Naive thymus-derived CD8-positive, alpha-beta T cell (primary cell): ENCODE results near the gene BHLHE40. TPM values are rescaled to one million over a fixed set of nuclear protein-coding genes. Genes with fewer than 3 reads are reported as not detected.

Experiments
- ATAC-seq, 2 donors: fragments of 150-1000 bp; cut with Tn5 transposase in 1 of 2; sonication (Bioruptor Pico), chemical (Tn5 transposase) in 1 of 2; 1 replicate in 1 of 2; 2 replicates in 1 of 2; pipeline ENCODE4 v1.10.0; 2021; ENCODE audit warnings: mild to moderate bottlenecking in 2 of 2, moderate library complexity in 2 of 2
- POLR2A ChIA-PET: fragments of 350-600 bp; sonication (Branson Sonifier 250); formaldehyde crosslinking; loops from one replicate; lab custom pipeline; 2021; ENCODE audit warnings: antibody characterized with exemption; lab: Charles Lee
- DNase-seq, 10 donors: peaks; one replicate each; pipeline versions ENCODE4 v3.0.0 to v3.0.0-alpha.2; 2020 to 2022
- H3K27ac Mint-ChIP-seq, 10 donors: one replicate each; pipeline ENCODE4 v1.8.0; 2020 to 2022; ENCODE audit warnings: mild to moderate bottlenecking in 10 of 10, mixed read lengths in 10 of 10, moderate library complexity in 4 of 10, inconsistent platforms in 1 of 10
- H3K27me3 Mint-ChIP-seq, 5 donors: one replicate each; pipeline ENCODE4 v1.8.0; 2021 to 2022; ENCODE audit warnings: mixed read lengths in 5 of 5
- H3K36me3 Mint-ChIP-seq, 3 donors: one replicate each; pipeline ENCODE4 v1.8.0; 2020 to 2022; ENCODE audit warnings: mixed read lengths in 3 of 3, mild to moderate bottlenecking in 2 of 3, inconsistent platforms in 1 of 3
- H3K4me1 Mint-ChIP-seq, 4 donors: one replicate each; pipeline ENCODE4 v1.8.0; 2021 to 2022; ENCODE audit warnings: mixed read lengths in 4 of 4
- H3K4me3 Mint-ChIP-seq, 10 donors: one replicate each; pipeline ENCODE4 v1.8.0; 2020 to 2022; ENCODE audit warnings: mild to moderate bottlenecking in 10 of 10, mixed read lengths in 10 of 10, moderate library complexity in 6 of 10, inconsistent platforms in 1 of 10
- H3K9me3 Mint-ChIP-seq, 9 donors: one replicate each; pipeline ENCODE4 v1.8.0; 2020 to 2022; ENCODE audit warnings: mixed read lengths in 9 of 9, mild to moderate bottlenecking in 3 of 9, inconsistent platforms in 1 of 9, moderate library complexity in 1 of 9
- polyA plus RNA-seq, 3 donors: library from polyadenylated mRNA; unstranded; fragments of 300-500 nt; fragmentation: Illumina TruSeq; gene quantifications; one replicate each; pipeline ENCODE4 v1.2.3, GENCODE V29; 2021
- total RNA-seq, 8 experiments: library from RNA in 2 of 8; stranded (reverse) in 2 of 8; gene quantifications; one replicate each; pipeline ENCODE4 v1.2.3 and lab custom pipeline; 2021 to 2026

Gene BHLHE40
- total and polyA plus RNA-seq, 5 experiments from 2014 or later, result 1.1 to 10.0 (median 4.5) TPM

GRCh38 chr3:5009506-5010109, 30.4 kb downstream of the BHLHE40 start:
- H3K27ac Mint-ChIP-seq, result no peak overlapping the region

GRCh38 chr3:5010140-5010539, 30.9 kb downstream of the BHLHE40 start:
- ATAC-seq (no peak), DNase-seq (no peak)
- no peak overlapping the region for H3K27ac Mint-ChIP-seq
- peaks cover 9 to 79% (median 22%) of the 10 kb centered on the region in 4 donors for H3K4me1 Mint-ChIP-seq
- no peaks in the 10 kb centered on the region for H3K36me3 Mint-ChIP-seq
- no peak overlapping the region for H3K4me3 Mint-ChIP-seq
- H3K27me3 Mint-ChIP-seq, result peaks cover 1 to 34% (median 25%) of the 10 kb centered on the region in 5 donors
- H3K9me3 Mint-ChIP-seq, result no peaks in the 10 kb centered on the region
- POLR2A ChIA-PET, result no interaction called here

More at GRCh38 chr3:5009506-5010109, 30.4 kb downstream of the BHLHE40 start:
- POLR2A ChIA-PET, result no interaction called here
- Mint-ChIP-seq H3K36me3 (no peaks in the 10 kb centered on the region), H3K4me1 (peaks cover 8 to 77% (median 22%) of the 10 kb centered on the region in 4 donors), H3K9me3 (no peaks in the 10 kb centered on the region), H3K4me3 (no peak overlapping the region), H3K27me3 (peaks cover 1 to 30% (median 22%) of the 10 kb centered on the region in 5 donors)
- no peak for ATAC-seq
- DNase-seq, result no peak

- Mint-ChIP-seq H3K9me3 (no peaks in the 10 kb centered on the region), H3K27ac (peak overlapping the region in 2 of 10 donors; percentile 5 to 86), H3K27me3 (peaks cover 1 to 34% (median 24%) of the 10 kb centered on the region in 5 donors), H3K36me3 (no peaks in the 10 kb centered on the region), H3K4me3 (peak overlapping the region in 2 of 10 donors; percentile 50 to 59), H3K4me1 (peaks cover 7 to 83% (median 22%) of the 10 kb centered on the region in 4 donors)
- ATAC-seq, result no peak
- POLR2A ChIA-PET, result interaction anchor here (2.1 kb wide), 1 partner anchor 32 kb away, joined by 5 read pairs; the partner anchor contains the start of gene BHLHE40
- DNase-seq, result no peak
Observed at GRCh38 chr3:5010706-5011554, 31.7 kb downstream of the BHLHE40 start.

- Mint-ChIP-seq H3K36me3 (no peaks in the 10 kb centered on the region), H3K4me1 (peaks cover 9 to 86% (median 23%) of the 10 kb centered on the region in 4 donors), H3K9me3 (no peaks in the 10 kb centered on the region), H3K27me3 (peaks cover 1 to 41% (median 24%) of the 10 kb centered on the region in 5 donors), H3K27ac (peak overlapping the region in 6 of 10 donors; percentile 5 to 86 (median 57)), H3K4me3 (peak overlapping the region in 5 of 10 donors; percentile 4 to 59 (median 16))
- peak in 1 of 2 donors; percentile 62 for ATAC-seq
- POLR2A ChIA-PET, result interaction anchor here (2.1 kb wide), 1 partner anchor 33 kb away, joined by 5 read pairs; the partner anchor contains the start of gene BHLHE40
- peak in 1 of 10 donors; percentile 47 for DNase-seq
Observed at GRCh38 chr3:5011555-5012256, 32.5 kb downstream of the BHLHE40 start.

- no peaks in the 10 kb centered on the region for H3K9me3 Mint-ChIP-seq
- POLR2A ChIA-PET, result interaction anchor here (2.1 kb wide), 1 partner anchor 33 kb away, joined by 5 read pairs; the partner anchor contains the start of gene BHLHE40
- H3K4me1 Mint-ChIP-seq, result peaks cover 8 to 86% (median 21%) of the 10 kb centered on the region in 4 donors
- DNase-seq (no peak), ATAC-seq (no peak)
- H3K36me3 Mint-ChIP-seq, result no peaks in the 10 kb centered on the region
- peak overlapping the region in 4 of 10 donors; percentile 5 to 86 (median 59) for H3K27ac Mint-ChIP-seq
- H3K27me3 Mint-ChIP-seq, result peaks cover 0 to 44% (median 24%) of the 10 kb centered on the region in 5 donors
- H3K4me3 Mint-ChIP-seq, result peak overlapping the region in 1 of 10 donors; percentile 59
Observed at GRCh38 chr3:5012367-5012766, 33.1 kb downstream of the BHLHE40 start.

- DNase-seq (no peak), ATAC-seq (peak in 1 of 2 donors; percentile 28)
- Mint-ChIP-seq H3K9me3 (no peaks in the 10 kb centered on the region), H3K36me3 (no peaks in the 10 kb centered on the region), H3K4me1 (peaks cover 9 to 83% (median 22%) of the 10 kb centered on the region in 4 donors), H3K4me3 (no peak overlapping the region), H3K27ac (peak overlapping the region in 5 of 10 donors; percentile 46 to 89 (median 71)), H3K27me3 (peaks cover 0 to 44% (median 24%) of the 10 kb centered on the region in 5 donors)
- POLR2A ChIA-PET, result interaction anchor here (0.6 to 2.1 kb wide), 2 partner anchors 34 to 175 kb away, joined by 3 to 5 read pairs; partner anchors contain the start of gene BHLHE40
Observed at GRCh38 chr3:5013021-5013906, 34.0 kb downstream of the BHLHE40 start.

GRCh38 chr3:5014391-5014790, 35.2 kb downstream of the BHLHE40 start:
- Mint-ChIP-seq H3K27ac (peak overlapping the region in 3 of 10 donors; percentile 3 to 89 (median 54)), H3K36me3 (no peaks in the 10 kb centered on the region), H3K4me3 (peak overlapping the region in 1 of 10 donors; percentile 41), H3K27me3 (peaks cover 0 to 36% (median 20%) of the 10 kb centered on the region in 5 donors), H3K4me1 (peaks cover 15 to 85% (median 32%) of the 10 kb centered on the region in 4 donors), H3K9me3 (no peaks in the 10 kb centered on the region)
- POLR2A ChIA-PET, result interaction anchor here (0.7 kb wide), 1 partner anchor 139 kb away, joined by 3 read pairs; no protein-coding TSS in a partner anchor
- ATAC-seq (no peak), DNase-seq (no peak)

GRCh38 chr3:5015056-5015455, 35.8 kb downstream of the BHLHE40 start:
- no peaks in the 10 kb centered on the region for H3K9me3 Mint-ChIP-seq
- H3K36me3 Mint-ChIP-seq, result no peaks in the 10 kb centered on the region
- ATAC-seq (no peak), DNase-seq (no peak)
- peaks cover 0 to 36% (median 20%) of the 10 kb centered on the region in 5 donors for H3K27me3 Mint-ChIP-seq
- H3K4me1 Mint-ChIP-seq, result peaks cover 19 to 91% (median 38%) of the 10 kb centered on the region in 4 donors
- peak overlapping the region in 1 of 10 donors; percentile 9 for H3K4me3 Mint-ChIP-seq
- H3K27ac Mint-ChIP-seq, result peak overlapping the region in 5 of 10 donors; percentile 53 to 89 (median 63)
- POLR2A ChIA-PET, result interaction anchor here (0.7 kb wide), 1 partner anchor 140 kb away, joined by 3 read pairs; no protein-coding TSS in a partner anchor

GRCh38 chr3:5016211-5017161, 37.2 kb downstream of the BHLHE40 start:
- H3K9me3 Mint-ChIP-seq, result no peaks in the 10 kb centered on the region
- peak in 1 of 10 donors; percentile 39 for DNase-seq
- POLR2A ChIA-PET, result interaction anchor here (1.0 to 1.2 kb wide), 2 partner anchors 9 to 32 kb away, joined by 3 to 4 read pairs; no protein-coding TSS in a partner anchor
- peak overlapping the region in 1 of 10 donors; percentile 21 for H3K4me3 Mint-ChIP-seq
- peaks cover 0 to 36% (median 16%) of the 10 kb centered on the region in 5 donors for H3K27me3 Mint-ChIP-seq
- peak overlapping the region in 3 of 10 donors; percentile 23 to 89 (median 82) for H3K27ac Mint-ChIP-seq
- H3K4me1 Mint-ChIP-seq, result peaks cover 19 to 87% (median 35%) of the 10 kb centered on the region in 4 donors
- ATAC-seq, result no peak
- no peaks in the 10 kb centered on the region for H3K36me3 Mint-ChIP-seq

GRCh38 chr3:5017925-5018531, 38.8 kb downstream of the BHLHE40 start:
- ATAC-seq (no peak), DNase-seq (no peak)
- H3K4me1 Mint-ChIP-seq, result peaks cover 17 to 75% (median 26%) of the 10 kb centered on the region in 4 donors
- H3K27me3 Mint-ChIP-seq, result peaks cover 0 to 25% (median 7%) of the 10 kb centered on the region in 5 donors
- peak overlapping the region in 5 of 10 donors; percentile 20 to 80 (median 54) for H3K27ac Mint-ChIP-seq
- POLR2A ChIA-PET, result interaction anchor here (1.0 kb wide), 1 partner anchor 8 kb away, joined by 4 read pairs; no protein-coding TSS in a partner anchor
- H3K4me3 Mint-ChIP-seq, result no peak overlapping the region
- no peaks in the 10 kb centered on the region for H3K9me3 Mint-ChIP-seq
- H3K36me3 Mint-ChIP-seq, result no peaks in the 10 kb centered on the region
